Keratinocyte (primary cell): ENCODE data around the gene USP33. TPM values are rescaled to one million over a fixed set of nuclear protein-coding genes. Genes with fewer than 3 reads are reported as not detected.
"Not testable (repeated sequence)": the region's sequence is repeated elsewhere in the genome, so short reads cannot be mapped to it uniquely, and the experiment has no call there.

Experiments used
- DNase-seq: peaks from one replicate; pipeline ENCODE4 v3.0.0-alpha.2; 2011; ENCODE audit warnings: low read depth, missing footprints, low spot score
- FAIRE-seq: peaks from 2 replicates; lab custom pipeline; 2011; peaks lifted over from hg19 to GRCh38; lab: Jason Lieb, UNC
- H2AFZ ChIP-seq: 2 replicates; pipeline ENCODE4 v1.6.0; 2012; ENCODE audit warnings: low read length, control low read depth, inconsistent platforms; ENCODE audit not compliant: control insufficient read depth
- H3K27ac ChIP-seq: 2 replicates; pipeline ENCODE4 v1.5.1; 2011; ENCODE audit warnings: low read length; ENCODE audit not compliant: control insufficient read depth, insufficient read depth
- H3K27me3 ChIP-seq: 3 replicates; pipeline ENCODE4 v1.6.0; 2011; ENCODE audit warnings: low read length; ENCODE audit not compliant: control insufficient read depth, insufficient read depth; ENCODE audit errors: extremely low read depth
- H3K36me3 ChIP-seq, 2 experiments: 2 replicates in 1 of 2; 3 replicates in 1 of 2; pipeline ENCODE4 v1.5.1; 2011; ENCODE audit warnings: low read length in 2 of 2, mild to moderate bottlenecking in 1 of 2; ENCODE audit not compliant: control insufficient read depth in 2 of 2, insufficient read depth in 2 of 2; ENCODE audit errors: extremely low read depth in 1 of 2
- H3K4me1 ChIP-seq: 3 replicates; pipeline ENCODE4 v1.5.1; 2011; ENCODE audit warnings: low read length; ENCODE audit not compliant: control insufficient read depth, insufficient read depth; ENCODE audit errors: extremely low read depth
- H3K4me2 ChIP-seq: 3 replicates; pipeline ENCODE4 v1.6.0; 2011; ENCODE audit warnings: low read depth, low read length; ENCODE audit not compliant: control insufficient read depth, insufficient read depth; ENCODE audit errors: extremely low read depth
- H3K4me3 ChIP-seq, 3 experiments: fragments of 200-600 bp in 1 of 3; sonication (generic) in 1 of 3; 2 replicates in 2 of 3; 3 replicates in 1 of 3; pipeline ENCODE4 v1.5.1; 2011 to 2016; ENCODE audit warnings: low read length in 3 of 3, mild to moderate bottlenecking in 3 of 3, control low read depth in 2 of 3, inconsistent platforms in 1 of 3, low read depth in 1 of 3, mixed read lengths in 1 of 3, mixed run types in 1 of 3, moderate library complexity in 1 of 3; ENCODE audit not compliant: control insufficient read depth in 2 of 3, insufficient read depth in 2 of 3; ENCODE audit errors: extremely low read depth in 1 of 3
- H3K79me2 ChIP-seq: 2 replicates; pipeline ENCODE4 v1.6.0; 2012; ENCODE audit warnings: low read length; ENCODE audit not compliant: control insufficient read depth, insufficient read depth
- H3K9ac ChIP-seq: 3 replicates; pipeline ENCODE4 v1.6.0; 2011; ENCODE audit warnings: low read length; ENCODE audit not compliant: control insufficient read depth, insufficient read depth; ENCODE audit errors: extremely low read depth
- H3K9me1 ChIP-seq: 3 replicates; pipeline ENCODE4 v1.6.0; 2011; ENCODE audit warnings: low read length; ENCODE audit not compliant: control insufficient read depth, insufficient read depth; ENCODE audit errors: extremely low read depth
- H3K9me3 ChIP-seq: 2 replicates; pipeline ENCODE4 v1.5.1; 2012; ENCODE audit warnings: low read depth, low read length; ENCODE audit not compliant: control insufficient read depth
- H4K20me1 ChIP-seq: 3 replicates; pipeline ENCODE4 v1.6.0; 2011; ENCODE audit warnings: low read length; ENCODE audit not compliant: control insufficient read depth, insufficient read depth; ENCODE audit errors: extremely low read depth
- EZH2 ChIP-seq: IDR thresholded peaks from one replicate; pipeline ENCODE4 v1.6.1; 2012; ENCODE audit warnings: inconsistent platforms, mild to moderate bottlenecking, low read length, moderate library complexity
- dilution Hi-C: fragments of 300-500 bp; cut with MboI; formaldehyde crosslinking; loops from one replicate; pipeline ENCODE4 v1.7.0; 2020; ENCODE audit warnings: low sequenced_read_pairs; ENCODE audit not compliant: extremely low pct_ligation_motif_present
- polyA plus RNA-seq, 5 experiments: library from polyadenylated mRNA; depleted of rRNA in 3 of 5; stranded (reverse) in 3 of 5; stranded (forward) in 1 of 5; unstranded in 1 of 5; fragments of >200 nt; gene quantifications; 1 replicate in 1 of 5; 2 replicates in 3 of 5; 3 replicates in 1 of 5; pipeline versions ENCODE4 v1.2.1 to v1.2.3, GENCODE V29; 2011 to 2012; ENCODE audit warnings: missing spikeins in 2 of 5, low read depth in 1 of 5, low replicate concordance in 1 of 5
- TF ChIP-seq, protein P1 (sequence below), 3 experiments: IDR thresholded peaks in 1 of 3; conservative IDR thresholded peaks in 1 of 3; optimal IDR thresholded peaks in 1 of 3; 2 replicates in 2 of 3; 3 replicates in 1 of 3; pipeline versions ENCODE3 to v1.5.1; 2011; ENCODE audit warnings: low read length in 3 of 3, mild to moderate bottlenecking in 3 of 3, moderate library complexity in 2 of 3, control low read depth in 1 of 3, inconsistent platforms in 1 of 3; ENCODE audit not compliant: insufficient read depth in 2 of 3; ENCODE audit errors: extremely low read depth in 1 of 3

Gene USP33
- polyA plus RNA-seq, 1 donor (not counting 4 experiments of a cell fraction or from before 2014, with no cell fraction given) = 52.0 TPM

- no peak overlapping the region for H3K4me3 ChIP-seq
- dilution Hi-C loops = no loop called here
- FAIRE-seq (no peak), DNase-seq (no peak)
- H3K9ac ChIP-seq = no peak overlapping the region
- H2AFZ ChIP-seq = no peak overlapping the region
- no peak overlapping the region for H3K27ac ChIP-seq
- H3K79me2 ChIP-seq = no peaks in the 10 kb centered on the region
- H3K9me1 ChIP-seq = no peaks in the 10 kb centered on the region
- no peaks in the 10 kb centered on the region for H3K4me1 ChIP-seq
- no peaks in the 10 kb centered on the region for H3K27me3 ChIP-seq
- no peak for TF ChIP-seq EZH2
- TF ChIP-seq, protein P1, sequence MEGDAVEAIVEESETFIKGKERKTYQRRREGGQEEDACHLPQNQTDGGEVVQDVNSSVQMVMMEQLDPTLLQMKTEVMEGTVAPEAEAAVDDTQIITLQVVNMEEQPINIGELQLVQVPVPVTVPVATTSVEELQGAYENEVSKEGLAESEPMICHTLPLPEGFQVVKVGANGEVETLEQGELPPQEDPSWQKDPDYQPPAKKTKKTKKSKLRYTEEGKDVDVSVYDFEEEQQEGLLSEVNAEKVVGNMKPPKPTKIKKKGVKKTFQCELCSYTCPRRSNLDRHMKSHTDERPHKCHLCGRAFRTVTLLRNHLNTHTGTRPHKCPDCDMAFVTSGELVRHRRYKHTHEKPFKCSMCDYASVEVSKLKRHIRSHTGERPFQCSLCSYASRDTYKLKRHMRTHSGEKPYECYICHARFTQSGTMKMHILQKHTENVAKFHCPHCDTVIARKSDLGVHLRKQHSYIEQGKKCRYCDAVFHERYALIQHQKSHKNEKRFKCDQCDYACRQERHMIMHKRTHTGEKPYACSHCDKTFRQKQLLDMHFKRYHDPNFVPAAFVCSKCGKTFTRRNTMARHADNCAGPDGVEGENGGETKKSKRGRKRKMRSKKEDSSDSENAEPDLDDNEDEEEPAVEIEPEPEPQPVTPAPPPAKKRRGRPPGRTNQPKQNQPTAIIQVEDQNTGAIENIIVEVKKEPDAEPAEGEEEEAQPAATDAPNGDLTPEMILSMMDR (optimal IDR thresholded peaks at IDR 0.05 in 1 of 3, IDR thresholded peaks at IDR 0.05 in 1 of 3, conservative IDR thresholded peaks at IDR 0.05 in 1 of 3; ENCODE audit: extremely low read depth in 1 of 3, insufficient read depth in 2 of 3, low read length in 3 of 3) = no peak
- no peaks in the 10 kb centered on the region for H3K9me3 ChIP-seq
- no peak overlapping the region for H3K4me2 ChIP-seq
- no peaks in the 10 kb centered on the region for H4K20me1 ChIP-seq
- H3K36me3 ChIP-seq = peaks cover 0 to 10% of the 10 kb centered on the region in 2 experiments
Measured at GRCh38 chr1:77706321-77706720, 53.3 kb downstream of the USP33 start.

DNA sequence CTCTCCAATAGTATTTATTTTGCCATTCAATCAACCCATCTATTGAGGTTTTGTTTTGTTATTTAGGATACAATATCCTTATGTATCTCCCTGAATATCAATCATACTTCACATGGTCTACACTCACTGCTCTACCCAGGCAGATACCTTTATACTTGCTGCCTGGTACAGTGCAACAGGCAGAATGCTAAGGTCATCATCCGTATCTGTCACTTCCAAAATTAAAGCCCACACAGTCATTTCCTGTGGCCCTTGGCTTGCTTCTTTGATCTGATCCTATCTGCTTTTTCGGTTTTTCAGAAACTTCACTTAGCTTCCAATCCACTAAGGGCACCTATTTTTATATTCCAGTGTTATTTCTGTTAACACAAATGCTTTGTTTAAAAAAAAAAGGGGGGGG, 54.9 kb downstream of the USP33 start:
- Histone ChIP-seq H3K4me3 (no peak overlapping the region), H3K36me3 (peaks cover 0 to under 1% of the 10 kb centered on the region in 2 experiments), H3K27me3 (no peaks in the 10 kb centered on the region), H3K9me1 (no peaks in the 10 kb centered on the region), H2AFZ (no peak overlapping the region), H3K4me2 (no peak overlapping the region), H4K20me1 (no peaks in the 10 kb centered on the region), H3K4me1 (no peaks in the 10 kb centered on the region), H3K27ac (no peak overlapping the region), H3K79me2 (no peaks in the 10 kb centered on the region), H3K9me3 (no peaks in the 10 kb centered on the region), H3K9ac (no peak overlapping the region)
- DNase-seq (no peak), FAIRE-seq (no peak)
- dilution Hi-C loops = no loop called here
- TF ChIP-seq, protein P1 (optimal IDR thresholded peaks at IDR 0.05 in 1 of 3, IDR thresholded peaks at IDR 0.05 in 1 of 3, conservative IDR thresholded peaks at IDR 0.05 in 1 of 3; ENCODE audit: extremely low read depth in 1 of 3, insufficient read depth in 2 of 3, low read length in 3 of 3) = no peak
- TF ChIP-seq EZH2 = no peak

- H3K79me2 ChIP-seq, H4K20me1 ChIP-seq, H3K4me2 ChIP-seq, H3K27ac ChIP-seq, H3K9me3 ChIP-seq, FAIRE-seq, H2AFZ ChIP-seq, H3K4me3 ChIP-seq, dilution Hi-C loops, H3K9me1 ChIP-seq, DNase-seq, H3K36me3 ChIP-seq, H3K4me1 ChIP-seq, H3K27me3 ChIP-seq, H3K9ac ChIP-seq: not testable (repeated sequence)
Measured at GRCh38 chr1:77699673-77700072, 60.0 kb downstream of the USP33 start.
